IPS-NIHi11 (cell line): Measurements from ENCODE around the gene NFYA.

Experiments used
- DNase-seq: peaks from one replicate; pipeline ENCODE4 v3.0.0; 2012; ENCODE audit warnings: mixed read lengths, low spot score

NFYA gene

GRCh38 chr6:41073203-41073967 is 611 bp downstream of the NFYA start:
- peak; percentile 88 for DNase-seq

- no peak for DNase-seq
Measured at GRCh38 chr6:41073968-41074691, 1.4 kb downstream of the NFYA start.

- no peak for DNase-seq
Measured at GRCh38 chr6:41074692-41075436, 2.1 kb downstream of the NFYA start.

GRCh38 chr6:41075651-41076626 is 3.2 kb downstream of the NFYA start:
- no peak for DNase-seq

- DNase-seq: no peak
Measured at GRCh38 chr6:41077536-41077935, 4.8 kb downstream of the NFYA start.

GRCh38 chr6:41078101-41078500 is 5.3 kb downstream of the NFYA start:
- no peak for DNase-seq

GRCh38 chr6:41079080-41079479 is 6.3 kb downstream of the NFYA start:
- DNase-seq: no peak

- DNase-seq: no peak
Measured at GRCh38 chr6:41080621-41081020, 7.8 kb downstream of the NFYA start.

GRCh38 chr6:41083072-41083471 is 10.3 kb downstream of the NFYA start:
- no peak for DNase-seq

- no peak for DNase-seq
Measured at GRCh38 chr6:41085182-41085581, 12.4 kb downstream of the NFYA start.

GRCh38 chr6:41088451-41088850 is 15.7 kb downstream of the NFYA start:
- no peak for DNase-seq

- DNase-seq: no peak
Measured at GRCh38 chr6:41090841-41091761, 18.3 kb downstream of the NFYA start.

- peak; percentile 9 for DNase-seq
Measured at GRCh38 chr6:41092421-41093140, 19.8 kb downstream of the NFYA start.

GRCh38 chr6:41093729-41094128 is 21.0 kb downstream of the NFYA start:
- no peak for DNase-seq

- no peak for DNase-seq
Measured at GRCh38 chr6:41097467-41098090, 24.8 kb downstream of the NFYA start.

- DNase-seq: no peak
Measured at GRCh38 chr6:41098366-41098765, 25.6 kb downstream of the NFYA start.

GRCh38 chr6:41100871-41101287 is 28.1 kb downstream of the NFYA start:
- DNase-seq: peak; percentile 7

GRCh38 chr6:41103847-41104246 is 31.1 kb downstream of the NFYA start:
- DNase-seq: no peak

- no peak for DNase-seq
Measured at GRCh38 chr6:41111017-41111416, 38.2 kb downstream of the NFYA start.
